PC-3 (cell line): ENCODE data around the gene ASPHD2. TPM values are rescaled to one million over a fixed set of nuclear protein-coding genes. Genes with fewer than 3 reads are reported as not detected.

Source experiments
- ATAC-seq: fragments of 200-7000 bp; cut with Tn5 transposase; 2 replicates; pipeline ENCODE4 v1.9.1; 2020; ENCODE audit warnings: mild to moderate bottlenecking, moderate library complexity
- BruUV-seq: library from RNA; stranded (reverse); fragments of 400-500 nt; replicated peaks from 2 replicates; lab custom pipeline; 2021; lab: Mats Ljungman, UMichigan
- CTCF ChIA-PET: fragments of 300-600 bp; sonication (Branson Sonifier 250); formaldehyde crosslinking; loops from one replicate; lab custom pipeline; 2022; ENCODE audit warnings: antibody characterized with exemption; lab: Charles Lee
- POLR2A ChIA-PET: fragments of 300-600 bp; sonication (Branson Sonifier 250); formaldehyde crosslinking; loops from one replicate; lab custom pipeline; 2022; ENCODE audit warnings: antibody characterized with exemption; ENCODE audit not compliant: unreplicated experiment; lab: Charles Lee
- DNase-seq: peaks from one replicate; pipeline ENCODE4 v3.0.0-alpha.2; 2015
- H2AFZ ChIP-seq: fragments of 300-600 bp; sonication (generic); 2 replicates; pipeline ENCODE4 v1.6.0; 2016; ENCODE audit warnings: antibody characterized with exemption, low read length
- H3F3A ChIP-seq: fragments of 300-600 bp; sonication (generic); one replicate; pipeline ENCODE4 v1.6.0; 2017; ENCODE audit warnings: antibody characterized with exemption, low read length, control low read depth, mild to moderate bottlenecking; ENCODE audit not compliant: unreplicated experiment
- H3K27ac ChIP-seq: fragments of 300-600 bp; sonication (generic); 2 replicates; pipeline ENCODE4 v1.5.1; 2016; ENCODE audit warnings: mild to moderate bottlenecking, low read length
- H3K27me3 ChIP-seq: fragments of 300-600 bp; sonication (generic); 2 replicates; pipeline ENCODE4 v1.6.1; 2016; ENCODE audit warnings: low read length, mixed read lengths
- H3K36me3 ChIP-seq: fragments of 300-600 bp; sonication (generic); 2 replicates; pipeline ENCODE4 v1.6.1; 2016; ENCODE audit warnings: low read depth, mixed run types, low read length, mixed read lengths
- H3K4me1 ChIP-seq: fragments of 300-600 bp; sonication (generic); 2 replicates; pipeline ENCODE4 v1.5.1; 2016; ENCODE audit warnings: low read length; ENCODE audit not compliant: insufficient read depth
- H3K4me2 ChIP-seq: fragments of 300-600 bp; sonication (generic); 2 replicates; pipeline ENCODE4 v1.6.0; 2016; ENCODE audit warnings: low read length
- H3K4me3 ChIP-seq: fragments of 300-600 bp; sonication (generic); 2 replicates; pipeline ENCODE4 v1.5.1; 2016; ENCODE audit warnings: mild to moderate bottlenecking, low read length, mixed read lengths
- H3K79me2 ChIP-seq: fragments of 300-600 bp; sonication (generic); 2 replicates; pipeline ENCODE4 v1.6.1; 2017; ENCODE audit warnings: low read length, mixed read lengths
- H3K9ac ChIP-seq: fragments of 300-600 bp; sonication (generic); 2 replicates; pipeline ENCODE4 v1.6.0; 2016; ENCODE audit warnings: mild to moderate bottlenecking, low read length
- H3K9me2 ChIP-seq: fragments of 300-600 bp; sonication (generic); replicated peaks from 2 replicates; pipeline ENCODE4 v1.6.1; 2016; ENCODE audit warnings: mixed run types, low read length, mixed read lengths
- H3K9me3 ChIP-seq: fragments of 300-600 bp; sonication (generic); 2 replicates; pipeline ENCODE4 v1.6.1; 2016; ENCODE audit warnings: low read length, mixed read lengths
- H4K20me1 ChIP-seq: fragments of 300-600 bp; sonication (generic); 2 replicates; pipeline ENCODE4 v1.6.1; 2016; ENCODE audit warnings: low read length, mixed read lengths
- EZH2 ChIP-seq: fragments of 300-600 bp; sonication (generic); IDR thresholded peaks from one replicate; pipeline ENCODE4 v1.6.1; 2017; ENCODE audit warnings: antibody characterized with exemption, mild to moderate bottlenecking, low read length; ENCODE audit not compliant: unreplicated experiment
- EZH2phosphoT487 ChIP-seq: fragments of 300-600 bp; sonication (generic); IDR thresholded peaks from 2 replicates; pipeline ENCODE4 v1.6.1; 2018; ENCODE audit warnings: mild to moderate bottlenecking, antibody characterized with exemption, low read length, borderline replicate concordance
- intact Hi-C: fragments of 100-400 bp; cut with micrococcal nuclease; formaldehyde crosslinking; loops from 2 replicates; pipeline ENCODE4 v1.9.0; 2023
- total RNA-seq: library from RNA; depleted of rRNA; stranded (reverse); fragments of >200 nt; gene quantifications from 2 replicates; pipeline ENCODE4 v1.2.3, GENCODE V29; 2014
- TF ChIP-seq, protein P1 (sequence below): fragments of 300-600 bp; sonication (generic); conservative IDR thresholded peaks from 2 replicates; pipeline ENCODE4 v1.5.1; 2017; ENCODE audit warnings: antibody characterized with exemption, low read depth, mild to moderate bottlenecking, low read length

ASPHD2 gene
- total RNA-seq, 1 experiment from 2014 or later = 2.1 TPM

GRCh38 chr22:26393929-26394328 is 35.1 kb upstream of the ASPHD2 start:
- Histone ChIP-seq H3K27ac (no peak overlapping the region), H3K9ac (no peak overlapping the region), H3K79me2 (no peaks in the 10 kb centered on the region), H3K9me3 (no peaks in the 10 kb centered on the region), H2AFZ (no peak overlapping the region), H3K4me1 (no peaks in the 10 kb centered on the region), H3K36me3 (no peaks in the 10 kb centered on the region), H3K4me3 (no peak overlapping the region), H4K20me1 (no peaks in the 10 kb centered on the region), H3K4me2 (no peak overlapping the region), H3K9me2 (no peaks in the 10 kb centered on the region), H3F3A (no peaks in the 10 kb centered on the region), H3K27me3 (peaks cover 17% of the 10 kb centered on the region)
- DNase-seq (no peak), ATAC-seq (no peak)
- BruUV-seq = no TSS peak
- ChIA-PET POLR2A (no interaction called here), CTCF (no interaction called here)
- TF ChIP-seq EZH2 (no peak), EZH2phosphoT487 (no peak)
- TF ChIP-seq, protein P1, sequence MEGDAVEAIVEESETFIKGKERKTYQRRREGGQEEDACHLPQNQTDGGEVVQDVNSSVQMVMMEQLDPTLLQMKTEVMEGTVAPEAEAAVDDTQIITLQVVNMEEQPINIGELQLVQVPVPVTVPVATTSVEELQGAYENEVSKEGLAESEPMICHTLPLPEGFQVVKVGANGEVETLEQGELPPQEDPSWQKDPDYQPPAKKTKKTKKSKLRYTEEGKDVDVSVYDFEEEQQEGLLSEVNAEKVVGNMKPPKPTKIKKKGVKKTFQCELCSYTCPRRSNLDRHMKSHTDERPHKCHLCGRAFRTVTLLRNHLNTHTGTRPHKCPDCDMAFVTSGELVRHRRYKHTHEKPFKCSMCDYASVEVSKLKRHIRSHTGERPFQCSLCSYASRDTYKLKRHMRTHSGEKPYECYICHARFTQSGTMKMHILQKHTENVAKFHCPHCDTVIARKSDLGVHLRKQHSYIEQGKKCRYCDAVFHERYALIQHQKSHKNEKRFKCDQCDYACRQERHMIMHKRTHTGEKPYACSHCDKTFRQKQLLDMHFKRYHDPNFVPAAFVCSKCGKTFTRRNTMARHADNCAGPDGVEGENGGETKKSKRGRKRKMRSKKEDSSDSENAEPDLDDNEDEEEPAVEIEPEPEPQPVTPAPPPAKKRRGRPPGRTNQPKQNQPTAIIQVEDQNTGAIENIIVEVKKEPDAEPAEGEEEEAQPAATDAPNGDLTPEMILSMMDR = no peak; the same call in 1 of the 2 replicates
- intact Hi-C loops = no loop called here

- ChIA-PET POLR2A (no interaction called here), CTCF (no interaction called here)
- no peak overlapping the region for H3K4me2 ChIP-seq
- H4K20me1 ChIP-seq = no peaks in the 10 kb centered on the region
- peaks cover 17% of the 10 kb centered on the region for H3K27me3 ChIP-seq
- no peak overlapping the region for H2AFZ ChIP-seq
- H3K9ac ChIP-seq = no peak overlapping the region
- H3K9me3 ChIP-seq = no peaks in the 10 kb centered on the region
- H3K79me2 ChIP-seq = no peaks in the 10 kb centered on the region
- intact Hi-C loops = no loop called here
- BruUV-seq = no TSS peak
- no peak for DNase-seq
- H3F3A ChIP-seq = no peaks in the 10 kb centered on the region
- H3K4me1 ChIP-seq = no peaks in the 10 kb centered on the region
- no peak for TF ChIP-seq EZH2
- TF ChIP-seq, protein P1 = no peak
- TF ChIP-seq EZH2phosphoT487 = no peak
- no peak overlapping the region for H3K4me3 ChIP-seq
- ATAC-seq = no peak
- H3K9me2 ChIP-seq = no peaks in the 10 kb centered on the region
- H3K27ac ChIP-seq = no peak overlapping the region
- no peaks in the 10 kb centered on the region for H3K36me3 ChIP-seq
Measured at GRCh38 chr22:26394777-26395176, 34.3 kb upstream of the ASPHD2 start.

GRCh38 chr22:26395926-26396325 is 33.1 kb upstream of the ASPHD2 start:
- Histone ChIP-seq H3K9me3 (no peaks in the 10 kb centered on the region), H3K36me3 (no peaks in the 10 kb centered on the region), H3K4me3 (no peak overlapping the region), H2AFZ (no peak overlapping the region), H4K20me1 (no peaks in the 10 kb centered on the region), H3K4me1 (no peaks in the 10 kb centered on the region), H3K9me2 (no peaks in the 10 kb centered on the region), H3K4me2 (no peak overlapping the region), H3K27ac (no peak overlapping the region), H3F3A (no peaks in the 10 kb centered on the region), H3K27me3 (peaks cover 17% of the 10 kb centered on the region), H3K9ac (no peak overlapping the region), H3K79me2 (no peaks in the 10 kb centered on the region)
- POLR2A ChIA-PET = no interaction called here
- BruUV-seq = no TSS peak
- DNase-seq = no peak
- CTCF ChIA-PET = no interaction called here
- intact Hi-C loops = no loop called here
- TF ChIP-seq EZH2phosphoT487 = no peak
- no peak for TF ChIP-seq EZH2
- TF ChIP-seq, protein P1 = no peak
- ATAC-seq = no peak
